Measurements from ENCODE around the gene THBD. TPM values are rescaled to one million over a fixed set of nuclear protein-coding genes. Genes with fewer than 3 reads are reported as not detected.

THBD gene
- total RNA-seq, 2 donors from 2014 or later = 2.3 to 6.3 TPM

DNA sequence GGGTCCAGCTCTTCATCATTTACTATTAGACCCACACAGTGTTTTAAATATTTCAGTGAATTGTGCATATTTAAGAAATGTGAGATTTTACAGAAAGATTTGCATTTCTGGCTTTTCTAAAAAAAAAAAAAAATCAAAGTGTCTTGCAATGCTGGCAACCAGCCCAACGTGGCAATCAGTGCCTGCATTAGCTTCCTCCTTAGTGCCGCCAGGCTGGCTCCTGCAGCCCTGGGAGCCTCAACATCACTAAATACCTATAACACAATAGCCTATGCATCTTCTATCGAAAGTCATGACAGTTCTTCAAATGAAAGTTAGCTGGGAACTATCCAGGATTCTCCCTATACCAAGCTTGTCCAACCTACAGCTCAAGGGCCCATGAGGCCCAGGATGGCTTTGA, 46.0 kb upstream of the THBD start:
- no peak overlapping the region for H3K9ac ChIP-seq (ENCODE audit: low read depth in 2 of 2, low read length in 2 of 2)
- H3K9me3 ChIP-seq = no peaks in the 10 kb centered on the region
- TF ChIP-seq, protein P1, sequence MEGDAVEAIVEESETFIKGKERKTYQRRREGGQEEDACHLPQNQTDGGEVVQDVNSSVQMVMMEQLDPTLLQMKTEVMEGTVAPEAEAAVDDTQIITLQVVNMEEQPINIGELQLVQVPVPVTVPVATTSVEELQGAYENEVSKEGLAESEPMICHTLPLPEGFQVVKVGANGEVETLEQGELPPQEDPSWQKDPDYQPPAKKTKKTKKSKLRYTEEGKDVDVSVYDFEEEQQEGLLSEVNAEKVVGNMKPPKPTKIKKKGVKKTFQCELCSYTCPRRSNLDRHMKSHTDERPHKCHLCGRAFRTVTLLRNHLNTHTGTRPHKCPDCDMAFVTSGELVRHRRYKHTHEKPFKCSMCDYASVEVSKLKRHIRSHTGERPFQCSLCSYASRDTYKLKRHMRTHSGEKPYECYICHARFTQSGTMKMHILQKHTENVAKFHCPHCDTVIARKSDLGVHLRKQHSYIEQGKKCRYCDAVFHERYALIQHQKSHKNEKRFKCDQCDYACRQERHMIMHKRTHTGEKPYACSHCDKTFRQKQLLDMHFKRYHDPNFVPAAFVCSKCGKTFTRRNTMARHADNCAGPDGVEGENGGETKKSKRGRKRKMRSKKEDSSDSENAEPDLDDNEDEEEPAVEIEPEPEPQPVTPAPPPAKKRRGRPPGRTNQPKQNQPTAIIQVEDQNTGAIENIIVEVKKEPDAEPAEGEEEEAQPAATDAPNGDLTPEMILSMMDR (IDR thresholded peaks at IDR 0.05) = no peak
- H3K36me3 ChIP-seq = no peaks in the 10 kb centered on the region
- intact Hi-C loops (cut with DNase I) = no loop called here
- no peaks in the 10 kb centered on the region for H3K27me3 ChIP-seq
- H3K4me1 ChIP-seq = no peaks in the 10 kb centered on the region
- no peak overlapping the region for H3K4me3 ChIP-seq
- DNase-seq = no peak
- no peak overlapping the region for H3K27ac ChIP-seq

DNA sequence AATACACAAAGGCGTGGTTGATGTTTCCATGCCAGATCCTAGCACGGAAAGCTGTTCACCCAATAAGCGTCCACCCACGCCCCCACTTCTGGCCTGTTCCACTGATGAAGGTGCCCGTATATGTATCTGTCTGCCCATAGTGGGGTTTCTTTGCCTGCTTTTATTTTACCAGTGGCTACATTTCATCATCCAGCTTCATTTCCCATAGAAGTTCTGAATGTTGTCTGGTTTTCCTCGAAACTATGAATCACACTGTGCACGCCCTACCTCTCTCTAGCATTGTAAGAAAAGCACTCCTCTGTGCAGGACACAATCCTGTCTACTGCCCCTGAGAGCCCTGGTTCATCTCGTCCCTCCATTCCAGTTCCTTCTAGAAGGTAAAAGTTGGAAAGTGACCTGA, 45.5 kb upstream of the THBD start:
- Histone ChIP-seq H3K36me3 (no peaks in the 10 kb centered on the region), H3K4me3 (no peak overlapping the region), H3K9me3 (no peaks in the 10 kb centered on the region), H3K4me1 (no peaks in the 10 kb centered on the region), H3K27me3 (no peaks in the 10 kb centered on the region), H3K9ac (ENCODE audit: low read depth in 2 of 2, low read length in 2 of 2) (no peak overlapping the region), H3K27ac (no peak overlapping the region)
- no peak for DNase-seq
- intact Hi-C loops (cut with DNase I) = no loop called here
- TF ChIP-seq, protein P1 (IDR thresholded peaks at IDR 0.05) = no peak

DNA sequence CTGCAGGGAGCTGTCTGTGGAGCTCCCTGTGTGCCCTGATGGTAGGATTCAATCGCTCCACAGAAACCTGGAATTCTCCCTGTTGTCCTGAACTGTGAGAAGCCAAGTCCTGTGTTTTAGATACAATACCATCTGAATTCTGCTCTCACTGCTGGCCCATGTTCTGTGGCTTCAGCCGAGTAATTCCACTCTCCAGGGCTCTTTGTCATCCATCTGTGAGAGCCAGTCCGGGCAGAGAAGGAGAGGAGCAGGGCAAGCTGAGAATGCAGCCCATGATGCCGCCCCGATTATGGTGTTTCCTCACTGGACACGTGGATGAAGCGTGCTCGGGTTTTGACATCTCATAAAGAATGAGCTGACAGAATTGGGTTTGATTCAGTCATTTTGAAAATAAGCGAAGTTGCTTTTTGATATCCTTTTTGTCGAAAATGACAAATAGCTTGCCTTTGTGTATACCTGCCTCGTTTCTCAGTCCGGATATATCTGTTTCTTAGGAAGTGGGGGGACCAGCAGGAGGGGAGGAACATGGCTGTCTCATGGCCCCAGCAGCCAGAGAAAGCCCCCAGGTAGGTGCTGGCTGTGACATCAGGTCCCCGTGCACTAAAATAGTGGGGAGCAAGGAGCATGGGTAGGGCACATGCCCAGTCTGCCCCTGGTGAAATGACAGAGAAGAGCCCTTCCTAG, 44.9 kb upstream of the THBD start:
- Histone ChIP-seq H3K4me1 (no peaks in the 10 kb centered on the region), H3K9ac (ENCODE audit: low read depth in 2 of 2, low read length in 2 of 2) (no peak overlapping the region), H3K27ac (no peak overlapping the region), H3K9me3 (no peaks in the 10 kb centered on the region), H3K4me3 (no peak overlapping the region), H3K27me3 (no peaks in the 10 kb centered on the region), H3K36me3 (no peaks in the 10 kb centered on the region)
- no peak for DNase-seq
- intact Hi-C loops (cut with DNase I) = no loop called here
- TF ChIP-seq, protein P1 (IDR thresholded peaks at IDR 0.05) = no peak

DNA sequence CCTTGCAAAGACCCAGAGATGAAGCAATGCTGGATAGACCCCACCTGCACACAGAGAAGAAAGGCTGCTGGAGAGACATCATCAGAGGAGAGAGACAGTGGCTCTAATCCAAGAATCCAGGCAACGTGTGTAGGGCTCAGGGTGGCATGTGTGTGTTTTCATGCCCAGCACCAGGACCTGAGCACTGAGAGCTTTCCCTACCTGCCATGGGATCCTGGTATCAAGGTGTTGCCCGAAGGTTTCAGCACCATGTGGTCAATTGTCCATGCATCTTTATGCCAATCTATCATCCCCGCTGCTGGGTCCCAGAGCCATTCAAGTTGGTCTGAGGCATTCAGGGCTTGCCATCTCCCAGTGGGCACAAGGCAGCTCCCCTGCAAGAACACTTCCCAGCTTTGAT, 44.1 kb upstream of the THBD start:
- Histone ChIP-seq H3K27ac (no peak overlapping the region), H3K27me3 (no peaks in the 10 kb centered on the region), H3K9me3 (no peaks in the 10 kb centered on the region), H3K36me3 (no peaks in the 10 kb centered on the region), H3K4me3 (no peak overlapping the region), H3K9ac (ENCODE audit: low read depth in 2 of 2, low read length in 2 of 2) (no peak overlapping the region), H3K4me1 (no peaks in the 10 kb centered on the region)
- intact Hi-C loops (cut with DNase I) = no loop called here
- TF ChIP-seq, protein P1 (IDR thresholded peaks at IDR 0.05) = no peak
- no peak for DNase-seq

DNA sequence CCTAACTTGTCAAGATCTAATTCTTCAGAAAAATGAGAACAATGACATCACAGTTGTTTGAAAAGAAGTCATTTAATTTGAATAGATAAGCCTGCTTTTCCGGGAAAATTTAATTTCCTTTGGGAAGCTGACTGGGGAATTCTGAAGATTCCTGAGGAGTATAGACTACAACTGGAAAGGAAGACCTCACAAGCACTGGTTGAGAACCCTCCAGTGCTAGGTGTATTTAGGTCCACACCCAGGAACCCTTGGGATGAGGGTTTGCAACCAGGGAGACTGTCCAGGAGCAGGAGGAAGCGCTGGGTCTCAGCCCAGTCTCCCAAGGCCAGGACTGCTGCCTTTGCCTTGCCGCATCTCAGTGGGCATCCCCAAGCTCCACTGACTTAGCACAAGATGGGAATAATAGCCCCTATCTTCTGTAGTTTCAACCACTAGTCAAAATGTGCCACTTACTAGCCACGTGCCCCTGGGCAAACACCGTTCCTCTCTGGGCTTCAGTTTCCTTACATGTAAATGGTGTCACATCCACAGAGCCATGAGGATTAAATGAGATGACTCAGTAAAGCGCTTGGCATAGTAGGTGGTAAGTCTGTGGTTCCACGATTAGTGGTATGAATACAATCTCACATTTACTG, 43.5 kb upstream of the THBD start:
- H3K4me3 ChIP-seq = no peak overlapping the region
- TF ChIP-seq, protein P1 (IDR thresholded peaks at IDR 0.05) = no peak
- DNase-seq = no peak
- H3K9ac ChIP-seq (ENCODE audit: low read depth in 2 of 2, low read length in 2 of 2) = no peak overlapping the region
- H3K9me3 ChIP-seq = no peaks in the 10 kb centered on the region
- no peaks in the 10 kb centered on the region for H3K36me3 ChIP-seq
- H3K27me3 ChIP-seq = no peaks in the 10 kb centered on the region
- H3K27ac ChIP-seq = no peak overlapping the region
- intact Hi-C loops (cut with DNase I) = no loop called here
- no peaks in the 10 kb centered on the region for H3K4me1 ChIP-seq

Measured in colonic mucosa (tissue), 4 donors.